Stimulated activated CD8-positive, alpha-beta memory T cell treated with anti-CD3 and anti-CD28 coated beads, Interleukin-7, amount 100 ng/mL, for 1 hour (primary cell): ENCODE measurements around the gene FRMD6.
A peak's percentile ranks its signal among the peaks of the same experiment; 100 is the strongest.

Experiments
- DNase-seq, 2 donors: peaks; one replicate each; pipeline ENCODE4 v3.0.0-alpha.2; 2020; ENCODE audit warnings: low read depth in 2 of 2

FRMD6 gene

DNA sequence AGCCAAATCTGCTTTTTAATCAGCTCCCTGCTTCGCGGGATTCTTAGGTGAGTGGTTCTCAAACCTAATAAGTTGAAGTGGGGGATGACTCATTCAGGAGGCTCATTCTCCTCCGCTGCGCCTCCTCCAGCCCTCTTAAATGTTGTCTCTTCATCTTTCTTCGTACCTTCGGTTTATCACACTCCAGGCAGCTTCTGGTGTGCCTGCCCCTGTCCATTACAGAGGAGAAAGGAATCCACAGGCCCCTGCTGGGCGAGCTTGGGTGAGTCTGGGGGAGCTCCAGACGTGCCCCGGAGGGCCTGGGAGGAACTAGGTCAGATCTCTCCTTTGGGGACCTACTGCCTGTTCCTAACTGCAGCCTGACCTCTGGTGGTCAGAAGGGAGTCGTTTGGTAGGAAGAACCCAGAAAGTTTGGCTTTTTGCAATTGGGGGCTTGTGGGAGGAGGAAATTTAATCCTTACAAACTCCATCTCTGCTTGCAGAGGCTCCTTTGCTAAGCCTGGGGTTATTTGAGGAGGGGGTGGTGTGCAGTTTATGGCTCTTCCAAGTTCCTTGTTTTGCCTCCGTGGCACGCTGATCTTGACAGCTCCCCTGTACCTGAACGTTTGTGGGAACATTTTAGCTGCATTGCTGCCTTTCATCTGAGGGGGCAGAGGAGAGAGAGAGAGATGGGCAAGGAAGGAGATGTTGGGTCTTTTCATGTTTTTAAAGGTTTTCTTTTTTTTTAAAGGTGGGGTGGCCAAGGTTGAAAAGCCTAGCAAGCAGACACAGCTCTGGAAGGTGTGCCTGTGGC is 124.6 kb downstream of the FRMD6 start:
- DNase-seq, result no peak

DNA sequence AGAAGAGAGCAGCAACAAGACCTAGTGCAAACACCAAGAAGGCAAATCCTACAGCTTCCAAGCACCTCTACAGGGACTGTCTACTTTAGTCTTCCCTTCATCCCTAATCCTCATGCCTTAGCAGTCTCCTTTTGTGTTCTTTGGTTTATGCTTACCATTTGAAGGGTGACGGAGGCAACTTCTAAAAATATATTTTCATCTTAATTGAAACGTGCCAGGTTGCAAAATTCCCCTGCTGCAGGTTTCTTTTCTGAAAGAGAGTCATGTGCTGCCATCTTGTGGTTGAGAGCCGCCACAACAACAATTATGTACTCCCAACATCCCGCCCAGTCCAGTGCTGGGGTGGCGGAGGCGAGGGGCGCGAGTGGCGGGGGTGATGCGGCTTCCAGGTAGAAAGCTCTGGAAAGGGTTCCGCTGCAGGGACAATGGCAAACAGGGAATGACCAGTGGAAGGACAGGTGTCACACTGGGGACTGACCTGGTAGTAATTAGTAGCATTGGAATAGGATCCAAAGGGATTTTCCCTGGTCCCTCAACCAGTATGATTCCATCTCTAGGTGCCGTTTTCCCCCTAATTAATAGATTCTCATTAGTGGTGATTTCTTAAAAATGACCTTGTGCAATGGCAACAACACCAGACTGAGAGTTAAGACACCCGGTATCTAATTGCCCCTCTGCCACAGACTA is 128.4 kb downstream of the FRMD6 start:
- peak; percentile 42 to 56 for DNase-seq
